GM19043 (cell line): ENCODE results near the gene MED29.

ENCODE experiments used
- ATAC-seq: cut with Tn5 transposase; IDR thresholded peaks from one replicate; pipeline ENCODE4 v1.9.1; 2021; ENCODE audit warnings: low read depth; ENCODE audit not compliant: unreplicated experiment

MED29 gene

DNA sequence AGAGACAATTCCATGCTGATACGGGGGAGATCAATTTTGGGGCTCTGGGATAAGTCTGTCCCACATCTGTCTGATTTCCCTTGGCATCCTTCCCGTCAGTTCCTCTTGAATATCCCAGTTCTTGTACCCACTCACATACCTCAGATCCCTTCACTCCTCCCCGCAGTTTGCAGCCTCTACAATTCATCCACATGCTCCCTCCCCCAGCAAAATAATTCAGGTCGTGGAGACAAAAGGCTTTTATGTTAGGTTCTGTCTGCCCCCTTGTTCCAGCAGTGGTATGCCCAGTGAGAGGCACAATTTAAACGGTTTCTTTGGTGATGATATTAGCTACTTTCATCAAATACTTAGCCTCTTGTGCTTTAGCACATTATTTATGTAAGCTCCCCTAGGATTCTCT is 35.0 kb downstream of the MED29 start:
- ATAC-seq = no peak

DNA sequence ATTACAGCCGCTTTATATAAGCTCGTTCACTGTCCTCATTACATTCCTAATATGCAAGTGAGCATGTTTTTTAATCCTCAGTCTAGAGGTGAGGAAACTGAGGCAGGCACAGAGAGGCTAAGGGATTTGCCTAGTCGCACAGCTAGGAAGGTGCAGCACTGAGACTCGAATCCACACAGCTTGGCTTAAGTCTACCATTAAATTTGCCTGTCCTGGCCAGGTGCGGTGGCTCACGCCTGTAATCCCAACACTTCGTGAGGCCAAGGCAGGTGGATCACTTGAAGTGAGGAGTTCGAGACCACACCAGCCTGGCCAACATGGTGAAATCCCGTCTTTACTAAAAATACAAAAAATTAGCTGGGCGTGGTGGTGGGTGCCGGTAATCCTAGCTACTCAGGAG is 36.5 kb downstream of the MED29 start:
- no peak for ATAC-seq

DNA sequence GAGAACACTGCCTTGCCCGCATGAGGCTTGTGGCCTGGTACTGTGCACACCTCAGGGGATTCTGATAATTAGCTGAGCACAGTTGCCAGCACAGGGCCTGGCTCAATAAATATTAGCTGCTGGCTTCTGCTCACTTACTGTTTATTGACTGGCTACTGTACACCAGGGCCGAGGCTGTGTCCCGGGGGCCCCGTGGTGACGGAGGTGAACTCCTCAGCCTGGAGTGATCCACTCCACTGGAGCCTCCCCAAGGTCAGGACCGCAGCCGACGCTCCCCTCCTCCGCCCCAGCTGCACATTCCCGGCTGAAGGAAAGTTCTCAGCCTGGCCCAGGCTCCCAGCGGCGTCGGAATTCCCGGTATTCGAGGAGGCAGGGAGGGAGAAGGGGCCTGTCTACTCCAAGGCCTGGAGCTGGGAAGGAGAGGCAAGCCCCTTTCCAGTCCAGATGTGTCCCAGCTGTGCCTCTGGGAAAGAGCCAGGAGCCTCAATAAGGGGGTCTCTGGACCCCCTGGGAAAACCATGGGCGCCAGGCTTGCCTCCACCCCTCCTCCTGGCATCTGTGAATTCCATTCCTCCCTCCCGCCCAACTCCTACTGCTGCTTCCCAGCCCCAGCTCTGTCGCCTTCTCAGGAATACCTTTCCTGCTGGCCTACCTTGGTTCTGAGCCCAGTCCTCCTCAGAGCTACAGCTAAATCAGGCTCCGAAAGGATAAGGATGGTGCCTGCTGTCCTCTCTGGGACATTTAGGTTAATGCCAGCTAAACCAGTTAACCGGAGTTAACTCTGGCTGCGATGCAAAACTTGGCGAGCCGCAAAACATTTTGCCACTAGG is 37.3 kb downstream of the MED29 start:
- no peak for ATAC-seq

DNA sequence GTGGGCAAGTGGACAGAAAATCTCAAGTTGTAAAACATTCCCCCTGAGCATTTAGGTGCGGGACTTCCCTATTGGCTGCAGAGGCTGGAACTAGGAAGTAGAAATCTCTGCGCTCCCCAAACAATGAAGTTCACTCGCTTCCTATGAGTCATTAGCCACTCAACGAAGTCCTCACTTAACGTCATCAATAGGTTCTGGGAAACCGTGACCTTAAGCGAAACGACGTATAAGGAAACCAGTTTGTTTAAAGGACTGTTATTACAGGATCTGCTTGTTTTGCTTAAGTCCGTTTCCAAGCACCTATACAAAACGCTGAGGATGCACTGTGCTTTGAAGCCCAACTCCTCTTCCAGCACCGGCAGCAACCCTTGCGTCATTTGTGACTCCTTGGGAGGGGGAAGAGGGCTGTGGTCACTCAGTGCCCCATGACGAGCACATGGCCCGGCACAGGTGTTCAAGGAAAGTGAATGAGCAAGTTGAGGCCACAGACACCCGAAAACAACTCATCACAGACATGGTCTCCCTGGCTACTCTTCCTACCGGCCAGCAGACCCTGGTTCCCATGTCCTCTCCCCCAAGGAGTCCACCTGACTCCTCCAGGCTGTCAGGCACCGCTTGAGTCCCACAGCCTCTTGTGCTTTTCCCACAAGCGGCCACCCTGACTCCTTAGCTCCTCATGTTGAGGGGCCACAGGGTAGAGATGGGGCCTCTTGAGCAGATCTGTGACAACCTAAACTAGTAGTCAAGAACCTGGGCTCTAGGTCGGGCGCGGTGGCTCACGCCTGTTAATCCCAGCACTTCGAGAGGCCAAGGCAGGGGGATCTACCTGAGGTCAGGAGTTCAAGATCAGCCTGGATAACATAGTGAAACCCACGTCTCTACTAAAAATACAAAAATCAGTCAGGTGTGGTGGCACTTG is 39.8 kb downstream of the MED29 start:
- no peak for ATAC-seq

DNA sequence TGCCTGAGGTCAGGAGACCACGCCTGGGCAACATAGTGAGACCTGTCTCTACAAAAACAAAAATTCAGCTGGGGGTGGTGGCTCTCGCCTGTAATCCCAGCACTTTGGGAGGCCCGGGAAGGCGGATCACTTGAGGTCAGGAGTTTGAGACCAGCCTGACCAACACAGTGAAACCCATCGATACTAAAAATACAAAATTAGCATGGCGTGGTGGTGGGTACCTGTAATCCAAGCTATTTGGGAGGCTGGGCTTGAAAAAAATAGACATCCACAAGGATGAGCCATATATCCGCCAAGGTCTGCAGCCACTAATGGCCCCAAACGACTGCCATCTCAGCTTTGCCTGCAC is 41.5 kb downstream of the MED29 start:
- ATAC-seq = no peak

DNA sequence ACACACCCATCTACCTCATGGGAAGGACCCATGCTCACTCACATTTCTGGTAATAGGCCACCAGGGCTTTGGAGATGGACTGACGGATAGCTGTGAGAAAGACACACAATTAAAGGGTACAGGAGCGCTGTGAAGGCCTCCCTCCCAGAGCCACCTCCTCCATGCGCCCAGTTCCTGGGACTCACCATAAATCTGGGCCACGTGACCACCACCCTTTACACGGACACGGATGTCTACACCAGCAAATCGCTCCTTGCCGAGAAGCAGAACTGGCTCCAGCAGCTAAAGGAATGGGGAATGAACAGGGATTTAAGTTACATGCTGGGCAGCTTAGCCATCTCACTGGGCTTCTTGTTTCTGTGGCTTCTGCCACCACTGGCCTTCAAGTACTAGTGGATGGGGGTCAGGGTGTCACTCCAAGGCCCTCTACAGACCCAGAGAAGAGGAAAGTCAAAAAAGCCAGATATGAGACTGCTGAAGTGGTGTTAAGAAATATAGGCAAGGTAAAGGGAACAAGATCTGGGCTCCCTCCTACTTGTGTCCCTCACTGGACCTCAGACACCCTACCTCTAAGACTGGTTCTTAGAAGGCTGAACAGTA is 42.4 kb downstream of the MED29 start:
- ATAC-seq = no peak

DNA sequence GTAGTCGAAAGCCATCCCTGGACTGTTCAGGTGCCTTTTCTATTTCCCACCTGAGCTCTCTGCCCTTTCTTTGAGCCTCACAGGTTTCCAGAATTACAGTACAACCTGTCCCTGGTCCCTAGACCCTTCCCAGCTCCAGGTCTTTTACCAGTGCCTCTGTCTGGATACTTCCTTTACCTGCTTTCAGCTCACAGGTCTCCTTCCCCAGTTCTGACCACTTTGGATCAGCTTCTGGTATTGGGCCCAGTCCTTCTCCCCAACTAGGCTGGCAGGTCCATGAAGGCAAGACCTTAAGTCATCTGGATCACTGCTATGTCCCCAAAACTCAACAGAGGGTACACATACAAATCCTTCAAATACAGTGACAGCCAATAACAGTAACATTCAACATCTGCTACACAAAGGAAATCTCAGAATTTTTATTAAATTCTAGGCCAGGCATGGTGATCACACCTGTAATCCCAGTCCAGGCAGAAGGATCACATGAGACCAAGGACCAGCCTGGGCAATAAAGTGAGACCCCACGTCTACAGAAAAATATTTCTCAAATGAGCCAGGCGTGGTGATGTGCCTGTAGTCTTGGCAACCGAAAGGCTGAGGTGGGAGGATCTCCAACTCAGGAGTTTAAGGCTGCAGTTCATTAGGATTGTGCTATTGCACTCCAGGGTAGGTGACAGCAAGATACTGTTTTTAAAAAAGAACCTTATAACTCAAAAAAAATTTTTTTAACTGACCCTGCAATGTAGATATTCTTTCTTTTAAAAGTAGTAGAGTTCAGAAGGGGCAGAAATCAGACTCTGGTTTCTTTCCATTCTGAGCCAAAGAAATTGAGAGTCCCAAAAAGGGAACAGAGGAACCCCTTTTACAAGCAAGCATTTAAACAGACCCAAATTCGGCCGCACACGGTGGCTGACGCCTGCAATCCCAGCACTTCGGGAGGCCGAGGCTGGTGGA is 43.2 kb downstream of the MED29 start:
- ATAC-seq = no peak

DNA sequence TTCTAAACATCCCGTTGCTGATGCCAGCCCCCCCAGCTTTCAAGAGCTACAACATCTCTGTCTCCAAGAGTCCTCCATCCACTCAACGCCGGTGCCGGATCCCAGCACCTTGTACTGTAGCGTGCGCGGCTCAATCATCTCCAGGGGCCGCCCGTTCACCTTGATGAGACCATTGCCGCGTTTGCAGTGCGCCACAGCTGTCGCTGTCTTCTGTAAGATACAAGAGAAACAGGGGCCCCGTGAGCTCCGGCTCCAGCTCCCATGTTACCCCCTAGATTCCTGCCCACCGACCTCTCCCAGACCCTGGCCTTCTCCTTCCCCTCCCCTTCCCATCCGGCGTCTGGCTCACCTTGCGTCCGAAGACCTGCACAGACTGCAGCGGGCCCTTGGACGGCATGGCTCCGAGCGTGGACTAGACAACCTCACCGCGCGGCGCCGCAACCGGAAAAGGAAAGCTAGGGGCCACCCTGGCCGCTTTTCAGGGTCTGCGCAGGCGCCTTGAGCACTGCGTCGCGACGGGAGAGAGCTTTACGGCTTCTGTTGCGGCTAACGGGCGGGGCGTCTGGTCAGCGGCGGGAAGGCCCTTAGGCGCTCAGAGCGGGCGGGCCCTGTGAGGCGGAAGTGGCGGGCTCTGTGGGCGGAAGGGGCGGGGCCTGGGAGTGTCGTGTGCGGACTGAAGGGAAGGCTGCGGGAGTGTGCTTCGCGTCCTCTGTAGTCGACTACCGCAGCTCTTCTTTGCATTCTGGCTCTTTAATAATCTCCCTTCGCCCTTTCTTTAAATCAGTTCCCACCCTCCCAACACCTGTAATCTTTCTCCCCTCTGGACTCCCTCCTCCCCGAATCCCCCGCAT is 44.5 kb downstream of the MED29 start, which contains the start of gene RPS16:
TSS of gene RPS16 (minus strand) at position 451 of the 851 bp plus-strand sequence. CDS start at position 397, 54 bp downstream.
- peak; percentile 69 for ATAC-seq

DNA sequence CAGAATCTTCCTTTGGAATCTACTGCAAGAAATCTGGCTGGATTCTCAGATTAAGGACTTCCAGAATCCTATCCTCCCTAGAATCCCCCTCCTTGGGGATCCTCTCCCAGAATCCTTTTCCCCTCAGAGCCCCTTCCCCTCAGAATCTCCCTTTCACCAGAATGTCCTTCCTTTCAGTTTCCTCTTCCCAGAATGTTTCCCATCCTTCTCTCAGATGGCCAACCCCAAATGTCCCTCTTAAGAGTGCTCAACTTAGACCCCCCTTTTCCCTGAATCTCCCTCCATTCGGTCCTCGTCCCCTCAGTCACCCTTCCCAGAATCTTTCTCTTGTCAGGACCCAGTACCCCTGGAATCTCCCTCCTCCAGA is 45.2 kb downstream of the MED29 start:
- ATAC-seq = no peak

DNA sequence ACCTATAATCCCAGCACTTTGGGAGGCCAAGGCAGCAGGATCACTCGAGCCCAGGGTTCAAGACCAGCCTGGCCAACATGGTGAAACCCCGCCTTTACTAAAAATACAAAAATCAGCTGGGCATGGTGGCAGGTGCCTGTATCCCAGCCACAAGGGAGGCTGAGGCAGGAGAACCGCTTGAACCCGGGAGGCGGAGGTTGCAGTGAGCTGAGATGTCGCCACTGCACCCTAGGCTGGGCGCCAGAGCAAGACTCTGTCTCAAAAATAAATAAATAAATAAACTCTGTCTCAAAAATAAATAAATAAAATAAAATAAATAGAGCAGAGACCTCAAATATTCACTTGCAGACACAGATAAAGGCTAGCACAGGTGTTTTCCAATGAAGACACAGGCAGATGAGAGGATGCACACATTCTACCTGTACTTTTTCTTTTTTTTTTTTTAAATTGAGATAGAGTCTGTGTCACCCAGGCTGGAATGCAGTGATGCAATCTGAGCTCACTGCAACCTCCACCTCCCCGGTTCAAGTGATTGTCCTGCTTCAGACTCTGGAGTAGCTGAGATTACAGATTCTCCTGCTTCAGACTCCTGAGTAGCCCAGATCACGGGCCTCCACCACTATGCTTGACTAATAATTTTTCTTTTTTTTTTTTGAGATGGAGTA is 47.2 kb downstream of the MED29 start:
- no peak for ATAC-seq

DNA sequence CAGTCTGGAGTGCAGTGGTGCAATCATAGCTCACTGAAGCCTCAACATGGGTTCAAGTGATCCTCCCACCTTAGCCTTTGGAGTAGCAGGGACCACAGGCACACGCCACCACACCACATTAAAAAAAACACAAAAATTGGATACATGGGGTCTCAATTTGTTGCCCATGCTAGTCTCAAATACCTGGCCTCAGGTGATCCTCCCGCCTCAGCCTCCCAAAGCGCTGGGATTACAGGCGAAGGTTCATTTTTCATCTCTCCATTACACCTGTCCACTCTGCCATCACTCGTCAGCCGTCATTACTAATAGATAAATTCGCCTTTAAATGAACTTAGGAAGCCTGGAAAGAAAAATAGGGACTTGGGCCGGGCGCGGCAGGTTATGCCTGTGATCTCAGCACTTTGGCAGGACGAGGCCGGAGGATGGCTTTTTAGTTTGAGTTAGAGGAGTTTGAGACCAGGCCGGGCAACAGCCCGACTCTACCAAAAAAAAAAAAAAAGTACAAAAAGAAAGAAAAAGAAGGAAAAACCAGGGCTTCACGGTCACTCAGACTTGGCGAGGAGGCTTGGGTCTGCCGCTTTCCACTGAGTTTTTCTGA is 53.5 kb downstream of the MED29 start:
- ATAC-seq = no peak

DNA sequence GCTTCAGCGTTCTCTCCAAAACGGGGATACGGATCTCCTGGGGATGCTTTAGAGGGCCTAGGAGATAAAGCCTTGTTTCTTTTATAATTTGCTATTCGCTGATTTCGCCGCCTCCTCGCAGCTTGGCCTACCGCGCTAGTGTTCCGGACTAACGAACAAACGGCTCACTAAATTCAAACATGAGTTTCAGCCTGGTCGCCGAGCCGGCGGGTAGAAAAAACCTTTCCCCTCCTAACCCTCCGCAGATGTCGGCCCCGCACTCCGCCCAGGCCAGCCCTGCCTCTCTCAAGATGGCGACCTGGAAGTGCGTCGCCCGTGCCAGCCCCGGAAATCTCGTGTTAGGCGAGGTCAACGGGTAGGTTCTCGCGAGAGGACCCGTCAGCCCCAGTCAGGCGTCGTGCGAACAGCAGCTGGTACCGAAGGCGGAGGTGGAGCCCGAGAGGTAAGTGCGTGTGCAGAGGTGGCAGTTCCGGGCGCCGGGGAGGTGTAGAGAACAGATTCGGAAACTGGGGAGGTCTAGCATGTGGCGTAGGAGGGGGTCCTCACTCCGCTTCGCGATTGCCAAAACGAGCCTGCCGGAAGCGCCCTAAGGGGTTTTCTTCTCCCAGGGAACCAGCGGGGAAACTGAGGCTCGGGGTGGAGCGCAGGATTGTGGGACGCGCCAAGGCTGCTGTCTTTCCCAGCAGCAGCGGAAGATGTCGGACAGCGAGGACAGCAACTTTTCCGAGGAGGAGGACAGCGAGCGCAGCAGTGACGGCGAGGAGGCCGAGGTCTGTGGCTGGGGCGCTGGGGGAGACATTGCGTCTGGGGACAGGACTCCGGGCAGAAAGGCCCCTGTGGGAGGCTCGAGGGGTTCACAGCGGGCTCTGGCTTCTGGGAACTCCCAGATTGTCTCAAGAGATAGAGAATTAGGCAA is 54.3 kb downstream of the MED29 start, which contains the start of gene SUPT5H:
TSS of gene SUPT5H (plus strand) at position 387 of the 916 bp plus-strand sequence. CDS start at position 696, 309 bp downstream.
- ATAC-seq = peak; percentile 80

DNA sequence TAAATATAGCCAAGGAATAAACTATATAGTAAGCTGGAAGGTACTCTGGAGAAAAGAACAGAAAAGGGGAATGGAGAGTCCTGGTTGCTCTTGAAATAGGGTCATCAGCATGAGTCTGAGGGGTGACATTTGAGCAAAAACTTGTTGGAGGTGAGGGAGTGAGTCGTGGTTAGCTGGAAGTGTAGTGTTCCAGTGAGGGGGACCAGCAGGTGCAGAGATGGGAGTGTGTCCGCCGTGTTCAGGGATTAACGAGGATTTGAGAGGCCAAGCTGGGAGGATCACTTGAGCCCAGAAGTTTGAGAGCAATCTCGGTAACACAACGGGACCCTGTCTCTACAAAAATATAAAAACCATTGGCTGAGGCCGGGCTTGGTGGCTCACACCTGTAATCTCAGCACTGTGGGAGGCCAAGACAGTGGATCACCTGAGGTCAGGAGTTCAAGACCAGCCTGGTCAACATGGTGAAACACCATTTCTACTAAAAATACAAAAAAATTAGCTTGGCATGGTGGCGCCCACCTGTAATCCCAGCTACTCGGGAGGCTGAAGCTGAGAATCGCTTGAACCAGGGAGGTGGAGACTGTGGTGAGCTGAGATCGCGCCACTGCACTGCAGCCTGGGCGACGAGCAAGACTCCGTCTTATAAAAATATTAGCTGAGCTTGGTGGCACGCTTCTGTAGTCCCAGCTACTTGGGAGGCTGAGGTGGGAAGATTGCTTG is 55.3 kb downstream of the MED29 start:
- no peak for ATAC-seq

DNA sequence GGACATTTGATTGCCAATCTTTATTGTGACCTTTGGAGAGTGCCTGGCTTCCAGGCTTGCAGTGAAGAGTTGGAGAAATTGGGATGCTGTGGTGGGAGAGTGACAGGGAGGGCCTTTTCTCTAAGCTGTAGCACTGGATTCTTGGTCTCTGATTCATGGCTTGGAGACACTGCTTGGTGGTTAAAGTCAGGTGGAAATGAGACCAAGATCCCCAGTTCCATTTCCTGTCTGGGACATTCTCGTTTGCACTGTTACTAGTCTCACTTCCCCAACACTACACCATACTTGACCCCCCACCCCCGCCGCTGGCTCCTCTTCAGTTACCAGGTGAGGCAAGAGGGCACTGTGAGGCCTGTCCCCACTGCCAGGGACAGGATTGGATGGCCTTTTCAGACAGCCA is 57.1 kb downstream of the MED29 start:
- ATAC-seq = no peak

DNA sequence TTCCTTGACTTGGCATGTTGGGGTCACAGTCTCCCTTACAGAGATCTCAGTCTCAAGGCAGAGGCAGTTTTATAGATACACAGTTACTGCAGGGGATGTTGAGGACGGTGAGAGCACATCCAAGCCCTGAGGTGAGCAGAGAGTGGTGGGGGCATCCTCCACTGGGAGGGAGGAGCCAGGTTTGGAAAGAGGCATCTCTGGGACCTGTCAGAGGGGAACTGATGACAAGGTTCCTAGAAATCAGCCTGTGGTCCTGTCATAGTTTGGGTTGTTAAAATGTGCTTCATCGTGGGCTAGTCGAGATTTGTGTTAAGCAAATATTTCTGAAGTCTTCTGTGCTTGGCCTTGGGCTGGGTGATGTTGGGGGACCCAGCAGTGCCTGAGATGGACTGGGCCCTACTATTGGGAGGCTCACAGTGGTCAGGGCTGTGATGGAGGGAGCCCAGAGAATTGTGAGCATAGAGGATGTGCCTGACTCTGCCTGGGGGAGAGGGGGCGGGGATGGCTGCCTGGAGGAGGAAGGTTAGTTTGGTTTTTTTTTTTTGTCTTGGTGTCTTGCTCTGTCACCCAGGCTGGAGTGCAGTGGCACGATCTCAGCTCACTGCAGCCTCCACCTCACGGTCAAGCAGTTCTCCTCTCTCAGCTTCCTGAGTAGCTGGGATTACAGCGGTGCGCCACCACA is 58.1 kb downstream of the MED29 start:
- ATAC-seq = no peak
